Right renal pelvis (tissue), 4 donors: ENCODE results near the gene NFE2L3. TPM values are rescaled to one million over a fixed set of nuclear protein-coding genes. Genes with fewer than 3 reads are reported as not detected.
A peak's percentile ranks its signal among the peaks of the same experiment; 100 is the strongest.
"Not testable (repeated sequence)": the region's sequence is repeated elsewhere in the genome, so short reads cannot be mapped to it uniquely, and the experiment has no call there.

Experiments used
- DNase-seq, 4 donors: peaks; one replicate each; pipeline ENCODE4 v3.0.0-alpha.2; 2013; ENCODE audit warnings: low read depth in 4 of 4, low spot score in 3 of 4, missing footprints in 1 of 4
- polyA plus RNA-seq, 4 donors: library from polyadenylated mRNA; unstranded; fragments of 120-200 nt; gene quantifications; one replicate each; pipeline ENCODE4 v1.2.1, GENCODE V29; 2013; ENCODE audit not compliant: insufficient read length in 4 of 4

The NFE2L3 gene
- 10 to 100 TPM; 32.7 to 43.3 (median 37.2) TPM for polyA plus RNA-seq

GRCh38 chr7:26151953-26152781 lies at the start of gene NFE2L3:
Gene NFE2L3 (plus strand): TSS chr7:26152198. CDS start chr7:26152499, 301 bp downstream.
- peak in 3 of 4 donors; percentile 49 to 50 (median 50) for DNase-seq

GRCh38 chr7:26103596-26103995 lies 48.4 kb upstream of the NFE2L3 start:
- no peak for DNase-seq

DNA sequence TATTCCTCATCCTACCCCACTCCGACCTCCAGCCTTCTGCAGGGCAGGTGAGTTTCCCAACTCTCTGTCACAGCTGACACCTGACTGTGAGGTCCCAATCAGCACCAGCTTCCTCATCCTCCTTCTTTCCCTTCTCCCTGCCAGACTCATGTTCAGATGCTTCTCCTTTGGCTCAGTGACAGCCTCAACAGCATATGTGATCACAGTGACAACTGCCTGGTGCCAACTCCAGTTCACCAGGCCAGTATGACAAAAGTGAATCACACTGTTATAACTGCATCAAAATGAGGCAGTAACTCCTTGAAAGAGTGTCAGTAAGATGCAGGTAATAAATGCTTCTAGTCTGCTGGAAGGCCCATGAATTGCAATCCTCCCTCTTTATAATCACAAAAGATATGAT lies 46.8 kb upstream of the NFE2L3 start:
- DNase-seq: no peak

GRCh38 chr7:26105931-26106330 lies 46.1 kb upstream of the NFE2L3 start:
- DNase-seq: no peak

DNA sequence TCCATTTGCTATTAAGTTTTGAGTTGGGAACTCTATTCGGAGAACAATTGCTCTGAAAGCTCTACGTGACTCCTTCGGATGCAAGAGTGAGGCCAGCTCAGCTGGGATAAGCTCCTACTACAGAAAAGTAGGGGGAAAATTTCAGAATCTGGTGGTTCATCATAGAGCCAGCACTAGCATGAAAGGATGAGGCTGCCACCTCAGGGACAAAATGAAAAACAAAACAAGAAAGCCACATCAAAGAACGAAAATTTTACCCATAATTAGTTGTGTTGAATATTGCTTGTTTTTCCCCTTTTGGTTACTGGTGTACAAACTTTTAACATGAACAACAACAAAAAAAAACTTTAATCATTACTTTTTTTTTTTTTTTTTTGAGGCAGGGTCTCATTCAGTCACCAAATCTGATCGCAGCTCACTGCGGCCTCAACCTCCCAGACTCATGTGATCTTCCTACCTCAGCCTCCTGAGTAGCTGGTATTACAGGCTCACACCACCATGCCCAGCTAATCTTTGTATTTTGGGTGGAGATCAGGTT lies 39.7 kb upstream of the NFE2L3 start:
- DNase-seq: no peak

DNA sequence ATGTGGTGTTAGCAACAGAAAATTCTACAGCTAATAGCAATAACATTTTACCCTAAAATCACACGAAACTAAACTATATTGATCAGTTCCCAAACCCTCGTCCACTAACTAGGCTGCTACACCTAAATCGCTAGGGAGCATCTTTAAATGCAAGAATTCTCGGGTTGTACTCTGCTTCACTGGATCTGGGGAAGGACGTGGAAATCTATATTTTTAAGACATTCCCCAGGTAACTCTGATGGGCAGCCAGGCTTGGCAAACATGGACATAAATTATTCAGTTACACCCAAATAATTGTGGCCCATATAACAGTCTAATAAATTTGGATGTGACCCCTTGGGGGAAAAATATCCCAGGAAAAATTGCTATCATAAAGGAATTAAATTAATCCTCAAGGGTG lies 36.3 kb upstream of the NFE2L3 start:
- no peak for DNase-seq

DNA sequence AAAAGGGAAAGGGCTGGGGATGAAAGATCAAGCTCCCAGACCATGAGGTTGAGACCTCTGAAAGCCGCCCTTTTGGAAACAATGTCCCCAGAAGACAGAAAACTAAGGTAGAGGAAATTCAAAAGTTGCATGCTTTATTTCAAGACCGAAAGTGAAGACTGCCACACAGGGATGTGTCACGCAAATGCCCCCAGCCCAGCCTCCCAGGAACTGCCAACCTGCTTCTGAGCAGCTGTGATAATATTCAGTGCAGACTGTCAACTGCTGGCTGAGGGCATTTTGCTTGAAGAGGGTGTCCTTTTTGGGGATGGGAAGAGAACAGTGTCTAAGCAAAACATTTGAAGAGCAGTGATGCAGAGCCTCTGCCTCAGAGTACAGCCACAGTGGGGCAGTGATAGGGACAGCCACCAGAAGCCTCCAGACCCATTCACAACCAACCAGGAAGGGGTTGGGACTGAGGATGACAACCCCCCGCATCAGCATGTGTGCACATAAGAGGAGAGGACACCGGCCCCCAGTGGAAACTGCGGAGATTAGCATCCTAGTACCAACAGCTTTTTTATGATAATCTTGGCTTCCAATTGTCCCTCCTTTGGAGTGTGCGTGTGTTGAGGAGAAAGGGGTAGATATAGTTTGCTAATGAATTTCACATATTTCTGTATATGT lies 34.7 kb upstream of the NFE2L3 start:
- no peak for DNase-seq

- no peak for DNase-seq
Measured at GRCh38 chr7:26117970-26118369, 34.0 kb upstream of the NFE2L3 start.

DNA sequence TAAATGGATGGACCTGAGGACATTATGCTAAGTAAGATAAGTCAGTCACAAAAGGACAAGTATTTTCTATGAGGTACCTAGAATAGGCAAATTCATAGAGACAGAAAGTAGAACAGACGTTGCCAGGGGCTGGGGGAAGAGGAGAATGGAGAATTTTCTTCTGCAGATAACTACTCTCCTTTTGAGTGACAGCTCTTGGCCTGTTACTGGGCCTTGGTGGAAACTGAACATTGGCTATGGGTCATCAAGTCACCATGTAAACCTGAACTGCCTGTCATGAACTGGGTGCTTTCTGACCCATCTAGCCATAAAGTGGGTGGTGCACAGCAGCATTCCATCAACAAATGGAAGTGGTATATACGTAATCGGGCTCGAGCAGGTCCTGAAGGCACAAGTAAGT lies 29.3 kb upstream of the NFE2L3 start:
- no peak for DNase-seq

GRCh38 chr7:26124775-26125174 lies 27.2 kb upstream of the NFE2L3 start:
- not testable (repeated sequence) for DNase-seq

GRCh38 chr7:26127411-26127810 lies 24.6 kb upstream of the NFE2L3 start:
- no peak for DNase-seq

- no peak for DNase-seq
Measured at GRCh38 chr7:26131056-26131589, 20.9 kb upstream of the NFE2L3 start.

GRCh38 chr7:26135076-26135475 lies 16.9 kb upstream of the NFE2L3 start:
- DNase-seq: no peak

DNA sequence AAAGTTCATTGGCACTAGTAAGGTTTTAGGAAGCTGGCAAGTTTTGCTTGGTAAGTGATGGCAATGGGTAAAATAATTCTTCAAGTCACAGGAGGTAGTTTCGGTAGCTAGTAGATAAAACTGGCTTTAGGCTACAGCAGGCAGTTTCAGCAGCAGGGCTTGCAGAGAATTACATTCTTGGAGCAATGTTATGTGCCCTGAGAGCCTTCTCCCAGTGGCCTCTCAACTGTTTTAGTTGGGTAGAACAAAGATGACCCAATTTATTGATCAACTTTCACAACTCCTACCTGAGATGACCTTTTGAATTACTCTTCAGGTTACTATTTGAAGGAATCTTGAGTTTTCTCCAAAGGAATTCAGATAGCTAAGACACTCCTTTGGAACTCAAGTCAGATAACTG lies 16.4 kb upstream of the NFE2L3 start:
- no peak for DNase-seq

GRCh38 chr7:26136831-26137230 lies 15.2 kb upstream of the NFE2L3 start:
- DNase-seq: no peak

- no peak for DNase-seq
Measured at GRCh38 chr7:26140380-26140779, 11.6 kb upstream of the NFE2L3 start.

GRCh38 chr7:26141077-26141476 lies 10.9 kb upstream of the NFE2L3 start:
- DNase-seq: no peak

- DNase-seq: no peak
Measured at GRCh38 chr7:26143298-26144048, 8.5 kb upstream of the NFE2L3 start.

- no peak for DNase-seq
Measured at GRCh38 chr7:26144184-26145080, 7.6 kb upstream of the NFE2L3 start.

- no peak for DNase-seq
Measured at GRCh38 chr7:26145238-26145637, 6.8 kb upstream of the NFE2L3 start.
